ENCODE measurements around the gene XPR1. TPM values are rescaled to one million over a fixed set of nuclear protein-coding genes. Genes with fewer than 3 reads are reported as not detected.

The XPR1 gene
- total RNA-seq, 1 experiment from 2014 or later = 30.7 TPM

- DNase-seq (ENCODE audit: low spot score) = no peak
- intact Hi-C loops (cut with micrococcal nuclease; ENCODE audit: unreplicated experiment) = no loop called here
- ChIA-PET POLR2A (ENCODE audit: low non-redundant PET) (no interaction called here), CTCF (no interaction called here)
- no peaks in the 10 kb centered on the region for H3K27me3 ChIP-seq (replicated peaks; ENCODE audit: insufficient read depth, low read depth, low read length, poor library complexity)
- no peak overlapping the region for H3K4me3 ChIP-seq (ENCODE audit: low read depth, low read length, poor library complexity, severe bottlenecking)
- no peaks in the 10 kb centered on the region for H3K36me3 ChIP-seq (ENCODE audit: insufficient read depth, low read length, poor library complexity, severe bottlenecking)
- no peaks in the 10 kb centered on the region for H3K9me3 ChIP-seq (ENCODE audit: low read depth, low read length, poor library complexity, severe bottlenecking)
- BruUV-seq (replicated peaks) = no TSS peak
- no peak overlapping the region for H3K27ac ChIP-seq (ENCODE audit: low read depth, low read length, poor library complexity, severe bottlenecking)
- TF ChIP-seq EZH2 (IDR thresholded peaks at IDR 0.05; ENCODE audit: borderline replicate concordance, low read depth, low read length, poor library complexity, severe bottlenecking) = no peak
- TF ChIP-seq, protein P1, sequence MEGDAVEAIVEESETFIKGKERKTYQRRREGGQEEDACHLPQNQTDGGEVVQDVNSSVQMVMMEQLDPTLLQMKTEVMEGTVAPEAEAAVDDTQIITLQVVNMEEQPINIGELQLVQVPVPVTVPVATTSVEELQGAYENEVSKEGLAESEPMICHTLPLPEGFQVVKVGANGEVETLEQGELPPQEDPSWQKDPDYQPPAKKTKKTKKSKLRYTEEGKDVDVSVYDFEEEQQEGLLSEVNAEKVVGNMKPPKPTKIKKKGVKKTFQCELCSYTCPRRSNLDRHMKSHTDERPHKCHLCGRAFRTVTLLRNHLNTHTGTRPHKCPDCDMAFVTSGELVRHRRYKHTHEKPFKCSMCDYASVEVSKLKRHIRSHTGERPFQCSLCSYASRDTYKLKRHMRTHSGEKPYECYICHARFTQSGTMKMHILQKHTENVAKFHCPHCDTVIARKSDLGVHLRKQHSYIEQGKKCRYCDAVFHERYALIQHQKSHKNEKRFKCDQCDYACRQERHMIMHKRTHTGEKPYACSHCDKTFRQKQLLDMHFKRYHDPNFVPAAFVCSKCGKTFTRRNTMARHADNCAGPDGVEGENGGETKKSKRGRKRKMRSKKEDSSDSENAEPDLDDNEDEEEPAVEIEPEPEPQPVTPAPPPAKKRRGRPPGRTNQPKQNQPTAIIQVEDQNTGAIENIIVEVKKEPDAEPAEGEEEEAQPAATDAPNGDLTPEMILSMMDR (conservative IDR thresholded peaks at IDR 0.05; ENCODE audit: low read depth, low read length) = no peak
- no peaks in the 10 kb centered on the region for H3K4me1 ChIP-seq (ENCODE audit: insufficient read depth, low read length, poor library complexity, severe bottlenecking)
Measured at GRCh38 chr1:180892675-180893074, 260.9 kb downstream of the XPR1 start.

DNA sequence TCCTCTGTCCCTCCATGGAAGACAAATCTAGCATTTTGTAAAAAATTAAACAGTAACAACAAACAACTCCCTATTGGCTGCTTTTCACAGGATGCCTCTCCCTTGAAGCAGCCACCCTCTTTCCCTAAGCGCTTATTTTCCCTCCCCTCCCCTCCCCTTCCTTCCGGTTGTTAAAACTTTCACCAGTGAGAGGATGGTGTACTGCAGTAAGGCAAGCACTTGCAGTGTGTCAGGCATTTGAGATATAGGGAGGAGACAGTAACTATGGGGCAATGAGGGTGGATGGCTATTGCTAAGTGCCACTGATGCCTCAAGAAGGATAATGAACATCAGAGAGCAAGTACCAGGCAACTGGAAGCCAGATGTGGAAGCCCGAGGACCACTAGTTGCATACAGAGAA lies 261.8 kb downstream of the XPR1 start:
- no TSS peak for BruUV-seq (replicated peaks)
- TF ChIP-seq EZH2 (IDR thresholded peaks at IDR 0.05; ENCODE audit: borderline replicate concordance, low read depth, low read length, poor library complexity, severe bottlenecking) = no peak
- no peaks in the 10 kb centered on the region for H3K27me3 ChIP-seq (replicated peaks; ENCODE audit: insufficient read depth, low read depth, low read length, poor library complexity)
- peak; percentile 30 for DNase-seq (ENCODE audit: low spot score)
- no peak overlapping the region for H3K4me3 ChIP-seq (ENCODE audit: low read depth, low read length, poor library complexity, severe bottlenecking)
- no peaks in the 10 kb centered on the region for H3K4me1 ChIP-seq (ENCODE audit: insufficient read depth, low read length, poor library complexity, severe bottlenecking)
- ChIA-PET CTCF (interaction anchor here (0.6 kb wide), 2 partner anchors 176 to 378 kb away, joined by 15 to 18 read pairs; no protein-coding TSS in a partner anchor), POLR2A (ENCODE audit: low non-redundant PET) (no interaction called here)
- no peak overlapping the region for H3K27ac ChIP-seq (ENCODE audit: low read depth, low read length, poor library complexity, severe bottlenecking)
- H3K9me3 ChIP-seq (ENCODE audit: low read depth, low read length, poor library complexity, severe bottlenecking) = no peaks in the 10 kb centered on the region
- intact Hi-C loops (cut with micrococcal nuclease; ENCODE audit: unreplicated experiment) = no loop called here
- no peaks in the 10 kb centered on the region for H3K36me3 ChIP-seq (ENCODE audit: insufficient read depth, low read length, poor library complexity, severe bottlenecking)

DNA sequence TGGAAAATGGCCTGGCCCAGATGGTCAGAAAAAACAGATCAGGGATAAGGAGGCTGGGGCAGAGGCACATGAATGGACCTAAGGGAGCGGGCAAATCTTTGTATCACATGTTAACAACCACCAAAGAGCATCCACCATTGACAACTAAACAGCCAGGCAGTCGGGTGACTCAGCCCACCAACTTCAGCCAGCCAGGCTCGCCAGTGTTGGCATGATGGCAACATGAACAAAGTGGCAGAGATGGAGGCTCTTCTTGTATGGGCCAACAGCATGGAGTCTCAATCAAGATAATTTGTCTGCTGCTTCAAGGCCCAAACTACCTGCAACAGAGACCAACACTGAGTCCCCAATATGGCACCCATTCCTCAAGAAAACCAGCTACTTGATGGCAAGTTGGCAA lies 264.3 kb downstream of the XPR1 start:
- Histone ChIP-seq H3K36me3 (ENCODE audit: insufficient read depth, low read length, poor library complexity, severe bottlenecking) (no peaks in the 10 kb centered on the region), H3K27ac (ENCODE audit: low read depth, low read length, poor library complexity, severe bottlenecking) (no peak overlapping the region), H3K9me3 (ENCODE audit: low read depth, low read length, poor library complexity, severe bottlenecking) (no peaks in the 10 kb centered on the region), H3K4me3 (ENCODE audit: low read depth, low read length, poor library complexity, severe bottlenecking) (no peak overlapping the region), H3K4me1 (ENCODE audit: insufficient read depth, low read length, poor library complexity, severe bottlenecking) (no peaks in the 10 kb centered on the region), H3K27me3 (replicated peaks; ENCODE audit: insufficient read depth, low read depth, low read length, poor library complexity) (no peaks in the 10 kb centered on the region)
- no peak for DNase-seq (ENCODE audit: low spot score)
- intact Hi-C loops (cut with micrococcal nuclease; ENCODE audit: unreplicated experiment) = no loop called here
- BruUV-seq (replicated peaks) = no TSS peak
- ChIA-PET CTCF (no interaction called here), POLR2A (ENCODE audit: low non-redundant PET) (no interaction called here)
- TF ChIP-seq EZH2 (IDR thresholded peaks at IDR 0.05; ENCODE audit: borderline replicate concordance, low read depth, low read length, poor library complexity, severe bottlenecking) = no peak
- TF ChIP-seq, protein P1 (conservative IDR thresholded peaks at IDR 0.05; ENCODE audit: low read depth, low read length) = no peak

GRCh38 chr1:180898441-180899219 lies 266.8 kb downstream of the XPR1 start:
- H3K9me3 ChIP-seq (ENCODE audit: low read depth, low read length, poor library complexity, severe bottlenecking) = no peaks in the 10 kb centered on the region
- ChIA-PET CTCF (no interaction called here), POLR2A (ENCODE audit: low non-redundant PET) (no interaction called here)
- H3K27me3 ChIP-seq (replicated peaks; ENCODE audit: insufficient read depth, low read depth, low read length, poor library complexity) = no peaks in the 10 kb centered on the region
- TF ChIP-seq, protein P1 (conservative IDR thresholded peaks at IDR 0.05; ENCODE audit: low read depth, low read length) = no peak
- TF ChIP-seq EZH2 (IDR thresholded peaks at IDR 0.05; ENCODE audit: borderline replicate concordance, low read depth, low read length, poor library complexity, severe bottlenecking) = no peak
- no peak for DNase-seq (ENCODE audit: low spot score)
- no peaks in the 10 kb centered on the region for H3K4me1 ChIP-seq (ENCODE audit: insufficient read depth, low read length, poor library complexity, severe bottlenecking)
- H3K4me3 ChIP-seq (ENCODE audit: low read depth, low read length, poor library complexity, severe bottlenecking) = no peak overlapping the region
- intact Hi-C loops (cut with micrococcal nuclease; ENCODE audit: unreplicated experiment) = no loop called here
- no peaks in the 10 kb centered on the region for H3K36me3 ChIP-seq (ENCODE audit: insufficient read depth, low read length, poor library complexity, severe bottlenecking)
- no peak overlapping the region for H3K27ac ChIP-seq (ENCODE audit: low read depth, low read length, poor library complexity, severe bottlenecking)
- BruUV-seq (replicated peaks) = no TSS peak
